Nephron (organoid): Measurements from ENCODE around the gene ARSI.

Experiments used
- H3K27ac Mint-ChIP-seq, 3 experiments: 2 replicates each; pipeline ENCODE4 v1.8.0; 2020; ENCODE audit warnings: mixed read lengths in 3 of 3, mild to moderate bottlenecking in 2 of 3, moderate library complexity in 1 of 3
- H3K27me3 Mint-ChIP-seq: 2 replicates; pipeline ENCODE4 v1.8.0; 2021; ENCODE audit warnings: low read depth, mild to moderate bottlenecking, moderate library complexity, mixed read lengths
- H3K36me3 Mint-ChIP-seq: 2 replicates; pipeline ENCODE4 v1.8.0; 2020; ENCODE audit warnings: low read depth, mixed read lengths
- H3K4me1 Mint-ChIP-seq: 2 replicates; pipeline ENCODE4 v1.8.0; 2020; ENCODE audit warnings: mixed read lengths
- H3K4me3 Mint-ChIP-seq, 3 experiments: 2 replicates each; pipeline ENCODE4 v1.8.0; 2020; ENCODE audit warnings: mild to moderate bottlenecking in 3 of 3, mixed read lengths in 3 of 3, moderate library complexity in 2 of 3
- H3K9me3 Mint-ChIP-seq: 2 replicates; pipeline ENCODE4 v1.8.0; 2020; ENCODE audit warnings: mixed read lengths
- CTCF ChIP-seq, 3 experiments: fragments of 200-600 bp; sonication (generic); IDR thresholded peaks; one replicate each; pipeline ENCODE4 v1.5.0; 2021; ENCODE audit warnings: antibody characterized with exemption in 3 of 3; ENCODE audit not compliant: unreplicated experiment in 3 of 3

The ARSI gene

DNA sequence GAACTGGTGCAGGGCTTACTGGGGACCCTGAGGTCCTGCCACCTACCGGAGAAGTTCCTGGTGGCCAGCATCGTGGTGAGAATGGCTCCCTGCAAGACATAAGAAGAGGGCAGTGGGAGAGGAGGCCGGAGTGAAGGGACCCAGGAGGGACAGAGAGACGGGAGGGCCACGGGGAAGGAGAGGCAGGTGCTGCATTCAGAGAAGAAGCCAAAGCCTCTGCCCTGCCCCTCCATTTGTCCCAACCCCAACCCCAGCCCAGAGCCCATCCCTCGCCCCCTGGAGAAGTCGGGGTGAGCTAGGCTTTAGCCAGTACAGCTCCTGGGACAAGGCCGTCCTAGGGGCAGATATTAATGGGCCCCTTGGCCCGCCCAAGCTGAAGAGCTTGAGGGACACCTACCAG lies 55.0 kb downstream of the ARSI start:
- Mint-ChIP-seq H3K4me1 (peaks cover 43% of the 10 kb centered on the region), H3K9me3 (no peaks in the 10 kb centered on the region), H3K27me3 (peaks cover 12% of the 10 kb centered on the region), H3K27ac (no peak overlapping the region), H3K4me3 (no peak overlapping the region), H3K36me3 (no peaks in the 10 kb centered on the region)
- no peak for TF ChIP-seq CTCF (IDR thresholded peaks at IDR 0.05; ENCODE audit: unreplicated experiment in 3 of 3)

- Mint-ChIP-seq H3K36me3 (no peaks in the 10 kb centered on the region), H3K4me3 (no peak overlapping the region)
Measured at GRCh38 chr5:150246835-150247234, 55.9 kb downstream of the ARSI start.

GRCh38 chr5:150246429-150246828 lies 56.3 kb downstream of the ARSI start:
- Mint-ChIP-seq H3K36me3 (no peaks in the 10 kb centered on the region), H3K4me1 (peaks cover 52% of the 10 kb centered on the region), H3K4me3 (no peak overlapping the region), H3K27ac (peak overlapping the region in 1 of 3 experiments; percentile 73), H3K9me3 (no peaks in the 10 kb centered on the region), H3K27me3 (peaks cover 13% of the 10 kb centered on the region)
- TF ChIP-seq CTCF (IDR thresholded peaks at IDR 0.05; ENCODE audit: unreplicated experiment in 3 of 3) = no peak

More at GRCh38 chr5:150246835-150247234, 55.9 kb downstream of the ARSI start:
- no peak for TF ChIP-seq CTCF (IDR thresholded peaks at IDR 0.05; ENCODE audit: unreplicated experiment in 3 of 3)
- Mint-ChIP-seq H3K4me1 (peaks cover 48% of the 10 kb centered on the region), H3K9me3 (no peaks in the 10 kb centered on the region), H3K27me3 (peaks cover 13% of the 10 kb centered on the region), H3K27ac (peak overlapping the region; percentile 18 to 73 (median 44))
